Endothelial cell of umbilical vein (primary cell): ENCODE results near the gene HCST. TPM values are rescaled to one million over a fixed set of nuclear protein-coding genes. Genes with fewer than 3 reads are reported as not detected.

Source experiments
- BruUV-seq: library from RNA; stranded (reverse); fragments of 400-500 nt; replicated peaks from 2 replicates; lab custom pipeline; 2021; lab: Mats Ljungman, UMichigan
- CTCF ChIA-PET: fragments of 300-600, 350-600 bp; sonication (Branson Sonifier 250); formaldehyde crosslinking; loops from one replicate; lab custom pipeline; 2021; ENCODE audit warnings: antibody characterized with exemption, inconsistent platforms; lab: Charles Lee
- POLR2A ChIA-PET: fragments of 300-600, 350-600 bp; sonication (Branson Sonifier 250); formaldehyde crosslinking; loops from one replicate; lab custom pipeline; 2021; ENCODE audit warnings: antibody characterized with exemption, inconsistent platforms; lab: Charles Lee
- DNase-seq: peaks from one replicate; pipeline ENCODE4 v3.0.0-alpha.2; 2011; ENCODE audit warnings: low read depth, low spot score
- FAIRE-seq: peaks from 2 replicates; lab custom pipeline; 2011; peaks lifted over from hg19 to GRCh38; lab: Jason Lieb, UNC
- H2AFZ ChIP-seq: 2 replicates; pipeline ENCODE4 v1.6.0; 2012; ENCODE audit warnings: low read depth, low read length, control low read depth, inconsistent platforms
- H3K27ac ChIP-seq: 2 replicates; pipeline ENCODE4 v1.5.1; 2011; ENCODE audit warnings: low read depth, mild to moderate bottlenecking, control low read depth, low read length, moderate library complexity; ENCODE audit not compliant: insufficient read depth
- H3K27me3 ChIP-seq, 2 experiments: 2 replicates each; pipeline versions ENCODE4 v1.6.0 to v1.6.1; 2011; ENCODE audit warnings: low read length in 2 of 2, mixed read lengths in 1 of 2; ENCODE audit not compliant: control insufficient read depth in 2 of 2, insufficient read depth in 2 of 2
- H3K36me3 ChIP-seq, 2 experiments: 2 replicates in 1 of 2; 3 replicates in 1 of 2; pipeline ENCODE4 v1.5.1; 2011; ENCODE audit warnings: low read length in 2 of 2, mild to moderate bottlenecking in 1 of 2, moderate library complexity in 1 of 2; ENCODE audit not compliant: control insufficient read depth in 2 of 2, insufficient read depth in 2 of 2; ENCODE audit errors: extremely low read depth in 1 of 2
- H3K4me1 ChIP-seq: 3 replicates; pipeline ENCODE4 v1.5.1; 2011; ENCODE audit warnings: mild to moderate bottlenecking, low read length; ENCODE audit not compliant: control insufficient read depth, insufficient read depth; ENCODE audit errors: extremely low read depth
- H3K4me2 ChIP-seq: 2 replicates; pipeline ENCODE4 v1.6.1; 2011; ENCODE audit warnings: low read length, control low read depth, mixed read lengths; ENCODE audit not compliant: insufficient read depth
- H3K4me3 ChIP-seq, 3 experiments: fragments of 200-600 bp in 1 of 3; sonication (generic), shearing (Covaris generic) in 1 of 3; replicated peaks in 1 of 3; 2 replicates each; pipeline ENCODE4 v1.5.1; 2011 to 2016; ENCODE audit warnings: control low read depth in 3 of 3, low read length in 3 of 3, mild to moderate bottlenecking in 2 of 3, inconsistent platforms in 1 of 3, low read depth in 1 of 3, moderate library complexity in 1 of 3; ENCODE audit not compliant: insufficient read depth in 1 of 3
- H3K79me2 ChIP-seq: 2 replicates; pipeline ENCODE4 v1.6.0; 2012; ENCODE audit warnings: low read length, inconsistent platforms; ENCODE audit not compliant: control insufficient read depth, insufficient read depth
- H3K9ac ChIP-seq: replicated peaks from 2 replicates; pipeline ENCODE3; 2011; ENCODE audit warnings: low read length, control low read depth; ENCODE audit not compliant: insufficient read depth; ENCODE audit errors: extremely low read depth
- H3K9me1 ChIP-seq: replicated peaks from 3 replicates; pipeline ENCODE4 v1.6.0; 2011; ENCODE audit warnings: mild to moderate bottlenecking, low read length; ENCODE audit not compliant: control insufficient read depth, insufficient read depth; ENCODE audit errors: extremely low read depth
- H3K9me3 ChIP-seq: replicated peaks from 2 replicates; pipeline ENCODE4 v1.5.1; 2012; ENCODE audit warnings: low read length, inconsistent platforms; ENCODE audit not compliant: control insufficient read depth, insufficient read depth
- H4K20me1 ChIP-seq: replicated peaks from 2 replicates; pipeline ENCODE3; 2011; ENCODE audit warnings: mild to moderate bottlenecking, low read length; ENCODE audit not compliant: control insufficient read depth, insufficient read depth; ENCODE audit errors: extremely low read depth
- EZH2 ChIP-seq: IDR thresholded peaks from 2 replicates; pipeline ENCODE4 v1.6.1; 2012; ENCODE audit warnings: borderline replicate concordance, low read depth, mild to moderate bottlenecking, moderate library complexity, low read length, inconsistent platforms; ENCODE audit not compliant: severe bottlenecking
- FOS ChIP-seq: IDR thresholded peaks from 2 replicates; pipeline ENCODE4 v1.6.1; 2011; ENCODE audit warnings: mild to moderate bottlenecking, low read length, moderate library complexity, borderline replicate concordance; ENCODE audit not compliant: insufficient read depth
- GATA2 ChIP-seq: IDR thresholded peaks from 2 replicates; pipeline ENCODE4 v1.7.0; 2011; ENCODE audit warnings: low read depth, mild to moderate bottlenecking, moderate library complexity, mixed read lengths, low read length; ENCODE audit not compliant: insufficient read length, insufficient read depth
- JUN ChIP-seq: IDR thresholded peaks from 2 replicates; pipeline ENCODE4 v1.6.1; 2011; ENCODE audit warnings: borderline replicate concordance, low read depth; ENCODE audit not compliant: insufficient read length, insufficient read depth
- MYC ChIP-seq: IDR thresholded peaks from one replicate; pipeline ENCODE4 v1.6.1; 2011; ENCODE audit warnings: mild to moderate bottlenecking, low read depth, low read length
- POLR2A ChIP-seq: IDR thresholded peaks from 2 replicates; pipeline ENCODE4 v1.6.1; 2012; ENCODE audit warnings: low read depth, mild to moderate bottlenecking, control low read depth, low read length
- POLR2AphosphoS5 ChIP-seq: IDR thresholded peaks from 2 replicates; pipeline ENCODE4 v1.6.1; 2012; ENCODE audit warnings: low read depth, mild to moderate bottlenecking, control low read depth, low read length, moderate library complexity; ENCODE audit not compliant: insufficient read depth
- dilution Hi-C: fragments of 300-500 bp; cut with MboI; formaldehyde crosslinking; loops from one replicate; pipeline ENCODE4 v1.15.0; 2019; ENCODE audit warnings: low sequenced_read_pairs; ENCODE audit not compliant: extremely low pct_ligation_motif_present
- intact Hi-C: fragments of 100-400 bp; cut with micrococcal nuclease; formaldehyde crosslinking; loops from one replicate; pipeline ENCODE4 v1.10.0; 2022
- polyA plus RNA-seq, 4 experiments: library from polyadenylated mRNA; depleted of rRNA in 3 of 4; stranded (reverse) in 3 of 4; unstranded in 1 of 4; fragments of >200 nt; gene quantifications; 2 replicates each; pipeline versions ENCODE4 v1.2.1 to v1.2.3, GENCODE V29; 2011 to 2012; ENCODE audit warnings: missing spikeins in 1 of 4
- total RNA-seq: library from RNA; stranded (reverse); gene quantifications from 2 replicates; pipeline ENCODE4 v1.2.3, GENCODE V29; 2021
- TF ChIP-seq, protein P1 (sequence below), 2 donors: IDR thresholded peaks; 1 replicate in 1 of 2; 2 replicates in 1 of 2; pipeline ENCODE4 v1.5.1; 2011; ENCODE audit warnings: low read length in 2 of 2, mild to moderate bottlenecking in 2 of 2, moderate library complexity in 2 of 2, control low read depth in 1 of 2, inconsistent platforms in 1 of 2, low read depth in 1 of 2; ENCODE audit not compliant: insufficient read depth in 1 of 2; ENCODE audit errors: extremely low read depth in 1 of 2
- TF ChIP-seq, protein P2 (sequence below): IDR thresholded peaks from 2 replicates; pipeline ENCODE4 v1.6.1; 2011; ENCODE audit not compliant: insufficient read depth, insufficient read length

HCST gene
- total and polyA plus RNA-seq, 2 donors (not counting 3 experiments of a cell fraction or from before 2014, with no cell fraction given), result not detected

DNA sequence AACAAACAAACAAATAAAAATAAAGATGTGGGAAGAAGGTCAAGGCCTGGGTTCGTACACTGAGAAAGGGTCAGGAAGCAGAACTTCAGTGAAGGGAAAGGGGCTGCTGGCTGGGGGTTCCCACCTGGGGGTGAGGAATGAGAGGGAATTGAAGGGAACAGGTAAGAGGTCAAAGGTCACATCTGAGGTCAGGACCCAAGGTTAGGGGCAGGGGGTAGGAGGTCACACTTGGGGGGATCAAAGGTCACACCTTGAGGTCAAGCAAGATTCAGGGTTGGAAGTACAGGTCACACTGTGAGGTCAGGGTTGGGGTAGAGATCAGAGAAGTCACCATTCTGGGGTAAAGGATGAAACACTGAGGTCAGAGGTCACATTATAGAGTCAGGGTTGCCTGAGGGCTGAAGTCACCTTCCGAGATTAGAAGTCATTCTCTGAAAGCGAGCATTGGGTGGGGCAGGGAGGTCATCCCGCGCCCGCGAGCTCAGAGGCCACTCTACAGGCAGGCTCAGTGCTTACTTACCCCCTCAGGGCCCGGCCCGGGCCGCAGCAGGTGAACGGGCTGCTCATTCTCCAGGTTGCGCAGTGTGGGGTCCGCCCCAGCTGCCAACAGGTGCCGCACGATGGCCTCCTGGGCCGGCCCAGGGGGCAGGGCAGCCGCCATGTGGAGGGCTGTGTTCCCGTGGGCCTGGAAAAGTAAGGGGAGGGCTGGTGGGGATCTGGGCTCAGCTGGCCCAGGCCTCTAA, 12.8 kb upstream of the HCST start:
- H3K36me3 ChIP-seq, result peaks cover 0 to 19% of the 10 kb centered on the region in 2 experiments
- ChIA-PET POLR2A (no interaction called here), CTCF (no interaction called here)
- no peak overlapping the region for H3K4me3 ChIP-seq
- no peaks in the 10 kb centered on the region for H3K79me2 ChIP-seq
- no peak overlapping the region for H2AFZ ChIP-seq
- H3K27ac ChIP-seq, result no peak overlapping the region
- no peak overlapping the region for H3K4me2 ChIP-seq
- no peak overlapping the region for H3K9ac ChIP-seq
- H3K9me1 ChIP-seq, result no peaks in the 10 kb centered on the region
- no peaks in the 10 kb centered on the region for H3K27me3 ChIP-seq
- dilution Hi-C loops (no loop called here), intact Hi-C loops (no loop called here)
- DNase-seq (no peak), FAIRE-seq (no peak)
- no TSS peak for BruUV-seq
- H3K9me3 ChIP-seq, result no peaks in the 10 kb centered on the region
- H3K4me1 ChIP-seq, result no peaks in the 10 kb centered on the region
- TF ChIP-seq GATA2, result no peak
- no peak for TF ChIP-seq POLR2AphosphoS5
- no peak for TF ChIP-seq FOS
- TF ChIP-seq, protein P1, sequence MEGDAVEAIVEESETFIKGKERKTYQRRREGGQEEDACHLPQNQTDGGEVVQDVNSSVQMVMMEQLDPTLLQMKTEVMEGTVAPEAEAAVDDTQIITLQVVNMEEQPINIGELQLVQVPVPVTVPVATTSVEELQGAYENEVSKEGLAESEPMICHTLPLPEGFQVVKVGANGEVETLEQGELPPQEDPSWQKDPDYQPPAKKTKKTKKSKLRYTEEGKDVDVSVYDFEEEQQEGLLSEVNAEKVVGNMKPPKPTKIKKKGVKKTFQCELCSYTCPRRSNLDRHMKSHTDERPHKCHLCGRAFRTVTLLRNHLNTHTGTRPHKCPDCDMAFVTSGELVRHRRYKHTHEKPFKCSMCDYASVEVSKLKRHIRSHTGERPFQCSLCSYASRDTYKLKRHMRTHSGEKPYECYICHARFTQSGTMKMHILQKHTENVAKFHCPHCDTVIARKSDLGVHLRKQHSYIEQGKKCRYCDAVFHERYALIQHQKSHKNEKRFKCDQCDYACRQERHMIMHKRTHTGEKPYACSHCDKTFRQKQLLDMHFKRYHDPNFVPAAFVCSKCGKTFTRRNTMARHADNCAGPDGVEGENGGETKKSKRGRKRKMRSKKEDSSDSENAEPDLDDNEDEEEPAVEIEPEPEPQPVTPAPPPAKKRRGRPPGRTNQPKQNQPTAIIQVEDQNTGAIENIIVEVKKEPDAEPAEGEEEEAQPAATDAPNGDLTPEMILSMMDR (IDR thresholded peaks at IDR 0.05; ENCODE audit: extremely low read depth in 1 of 2, insufficient read depth in 1 of 2, low read depth in 1 of 2, low read length in 2 of 2), result no peak
- H4K20me1 ChIP-seq, result no peaks in the 10 kb centered on the region

DNA sequence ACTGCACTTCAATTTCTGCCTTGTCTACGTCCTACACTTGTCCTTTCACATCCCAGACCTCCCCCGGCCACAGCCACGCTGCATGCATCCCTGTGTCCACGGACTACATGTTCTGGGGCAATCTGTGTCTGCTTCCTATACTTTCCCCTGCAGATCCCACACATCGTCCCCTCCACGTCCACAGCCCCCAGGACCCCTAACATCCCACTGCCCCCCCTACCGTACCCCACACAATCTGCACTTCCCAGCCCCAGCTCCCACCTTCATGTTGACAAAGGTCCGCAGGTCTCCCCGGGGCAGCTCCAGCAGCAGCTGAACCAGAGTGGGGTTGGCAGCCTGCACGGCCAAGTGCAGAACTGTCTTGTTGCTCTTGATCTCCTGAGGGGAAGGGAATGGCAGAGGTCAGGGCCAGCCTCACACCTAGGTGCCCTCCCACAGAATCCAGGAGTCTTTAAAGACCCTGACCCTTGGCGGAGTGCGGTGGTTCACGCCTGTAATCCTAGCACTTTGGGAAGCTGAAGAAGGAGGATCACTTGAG, 12.1 kb upstream of the HCST start:
- Histone ChIP-seq H3K36me3 (peaks cover 0 to 19% of the 10 kb centered on the region in 2 experiments), H3K4me1 (no peaks in the 10 kb centered on the region)

More for the DNA sequence above, 12.1 kb upstream of the HCST start:
- Histone ChIP-seq H3K27me3 (no peaks in the 10 kb centered on the region), H3K9ac (no peak overlapping the region), H3K27ac (no peak overlapping the region), H3K9me1 (no peaks in the 10 kb centered on the region), H3K4me3 (no peak overlapping the region), H3K79me2 (no peaks in the 10 kb centered on the region), H4K20me1 (no peaks in the 10 kb centered on the region), H3K4me2 (no peak overlapping the region), H3K9me3 (no peaks in the 10 kb centered on the region), H2AFZ (no peak overlapping the region)
- no peak for TF ChIP-seq FOS
- TF ChIP-seq, protein P2, sequence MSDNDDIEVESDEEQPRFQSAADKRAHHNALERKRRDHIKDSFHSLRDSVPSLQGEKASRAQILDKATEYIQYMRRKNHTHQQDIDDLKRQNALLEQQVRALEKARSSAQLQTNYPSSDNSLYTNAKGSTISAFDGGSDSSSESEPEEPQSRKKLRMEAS, result no peak
- no peak for TF ChIP-seq GATA2
- TF ChIP-seq MYC, result no peak
- TF ChIP-seq POLR2A, result no peak
- TF ChIP-seq JUN, result no peak
- TF ChIP-seq POLR2AphosphoS5, result no peak
- TF ChIP-seq, protein P1 (IDR thresholded peaks at IDR 0.05; ENCODE audit: extremely low read depth in 1 of 2, insufficient read depth in 1 of 2, low read depth in 1 of 2, low read length in 2 of 2), result no peak
- no peak for TF ChIP-seq EZH2
- dilution Hi-C loops (no loop called here), intact Hi-C loops (no loop called here)
- FAIRE-seq (no peak), DNase-seq (no peak)
- POLR2A ChIA-PET, result no interaction called here
- no TSS peak for BruUV-seq
- CTCF ChIA-PET, result no interaction called here
